PC-9 (cell line): ENCODE measurements around the gene MYO19. TPM values are rescaled to one million over a fixed set of nuclear protein-coding genes. Genes with fewer than 3 reads are reported as not detected.

Experiments used
- BruUV-seq: library from RNA; stranded (reverse); fragments of 400-500 nt; replicated peaks from 2 replicates; lab custom pipeline; 2021; lab: Mats Ljungman, UMichigan
- CTCF ChIA-PET: fragments of 300-600 bp; sonication (Branson Sonifier 250); formaldehyde crosslinking; loops from one replicate; lab custom pipeline; 2022; ENCODE audit warnings: antibody characterized with exemption; lab: Charles Lee
- POLR2A ChIA-PET: fragments of 300-600 bp; sonication (Branson Sonifier 250); formaldehyde crosslinking; loops from one replicate; lab custom pipeline; 2022; ENCODE audit warnings: antibody characterized with exemption; ENCODE audit not compliant: unreplicated experiment; lab: Charles Lee
- DNase-seq, 2 experiments: peaks; one replicate each; pipeline versions ENCODE4 v3.0.0 to v3.0.0-alpha.2; 2015 to 2022; ENCODE audit warnings: mixed read lengths in 1 of 2
- H2AFZ ChIP-seq: fragments of 200-600 bp; sonication (generic); 2 replicates; pipeline ENCODE4 v1.8.1; 2017; ENCODE audit warnings: antibody characterized with exemption
- H3F3A ChIP-seq: fragments of 200-600 bp; sonication (generic); 2 replicates; pipeline ENCODE4 v1.8.1; 2017; ENCODE audit warnings: antibody characterized with exemption, mild to moderate bottlenecking, low read depth; ENCODE audit not compliant: insufficient read depth
- H3K27ac ChIP-seq: fragments of 200-600 bp; sonication (generic); 2 replicates; pipeline ENCODE4 v1.6.1; 2016; ENCODE audit warnings: mixed run types
- H3K27me3 ChIP-seq: fragments of 200-600 bp; sonication (generic); 2 replicates; pipeline ENCODE4 v1.6.1; 2016; ENCODE audit warnings: low read depth, mixed run types; ENCODE audit not compliant: insufficient read depth
- H3K36me3 ChIP-seq: fragments of 200-600 bp; sonication (generic); 2 replicates; pipeline ENCODE4 v1.6.1; 2016; ENCODE audit warnings: low read depth, mixed run types
- H3K4me1 ChIP-seq: fragments of 200-600 bp; sonication (generic); replicated peaks from 2 replicates; pipeline ENCODE4 v1.6.1; 2016; ENCODE audit warnings: mixed run types; ENCODE audit not compliant: insufficient read depth
- H3K4me2 ChIP-seq: fragments of 200-600 bp; sonication (generic); 2 replicates; pipeline ENCODE4 v1.6.1; 2017; ENCODE audit warnings: mixed run types
- H3K4me3 ChIP-seq: fragments of 200-600 bp; sonication (generic); 2 replicates; pipeline ENCODE4 v1.6.1; 2016; ENCODE audit warnings: mixed run types
- H3K79me2 ChIP-seq: fragments of 200-600 bp; sonication (generic); 2 replicates; pipeline ENCODE4 v1.6.1; 2017; ENCODE audit warnings: low read depth, mixed run types
- H3K9me2 ChIP-seq: fragments of 200-600 bp; sonication (generic); 2 replicates; pipeline ENCODE4 v1.8.1; 2017; ENCODE audit warnings: mild to moderate bottlenecking; ENCODE audit not compliant: insufficient read depth
- H3K9me3 ChIP-seq: fragments of 200-600 bp; sonication (generic); 2 replicates; pipeline ENCODE4 v1.8.1; 2016; ENCODE audit warnings: low read depth; ENCODE audit not compliant: insufficient read depth
- H4K20me1 ChIP-seq: fragments of 200-600 bp; sonication (generic); 2 replicates; pipeline ENCODE4 v1.8.1; 2017; ENCODE audit not compliant: insufficient read depth
- CTCF ChIP-seq: fragments of 200-600 bp; sonication (generic); conservative IDR thresholded peaks from 2 replicates; pipeline ENCODE4 v1.6.1; 2017; ENCODE audit warnings: mixed run types, antibody characterized with exemption, mild to moderate bottlenecking, moderate library complexity
- EZH2 ChIP-seq: fragments of 200-600 bp; sonication (generic); IDR thresholded peaks from 2 replicates; pipeline ENCODE4 v1.8.0; 2017; ENCODE audit warnings: antibody characterized with exemption, low read depth
- intact Hi-C: fragments of 100-400 bp; cut with micrococcal nuclease; formaldehyde crosslinking; loops from one replicate; pipeline ENCODE4 v1.10.0; 2022; ENCODE audit not compliant: unreplicated experiment
- total RNA-seq: library from RNA; stranded (reverse); gene quantifications from 2 replicates; pipeline ENCODE4 v1.2.3, GENCODE V29; 2021

MYO19 gene
- total RNA-seq, 1 experiment from 2014 or later: 110 TPM

GRCh38 chr17:36512641-36513040 lies 22.0 kb downstream of the MYO19 start:
- Histone ChIP-seq H4K20me1 (no peaks in the 10 kb centered on the region), H3K27ac (no peak overlapping the region), H3K79me2 (no peaks in the 10 kb centered on the region), H3F3A (no peaks in the 10 kb centered on the region), H3K27me3 (no peaks in the 10 kb centered on the region), H3K9me2 (no peaks in the 10 kb centered on the region), H3K4me2 (no peak overlapping the region), H3K4me3 (no peak overlapping the region), H3K36me3 (no peaks in the 10 kb centered on the region), H2AFZ (no peak overlapping the region), H3K4me1 (no peaks in the 10 kb centered on the region), H3K9me3 (no peaks in the 10 kb centered on the region)
- DNase-seq: no peak
- no TSS peak for BruUV-seq
- intact Hi-C loops: no loop called here
- CTCF ChIA-PET: no interaction called here
- POLR2A ChIA-PET: no interaction called here
- TF ChIP-seq CTCF: no peak
- TF ChIP-seq EZH2: no peak

- H3K36me3 ChIP-seq: 0 out of 2 replicates have a peak, but pooled peaks cover 5% of the 10 kb centered on the region
- CTCF ChIA-PET: interaction anchor here (0.5 kb wide), 1 partner anchor 25 kb away, joined by 3 read pairs; no protein-coding TSS in a partner anchor
- POLR2A ChIA-PET: no interaction called here
- H3K79me2 ChIP-seq: no peaks in the 10 kb centered on the region
- H3K4me3 ChIP-seq: no peak overlapping the region
- no peak overlapping the region for H3K4me2 ChIP-seq
- intact Hi-C loops: no loop called here
- H3K9me3 ChIP-seq: no peaks in the 10 kb centered on the region
- H2AFZ ChIP-seq: no peak overlapping the region
- no peaks in the 10 kb centered on the region for H3K27me3 ChIP-seq
- H3K27ac ChIP-seq: no peak overlapping the region
- DNase-seq: no peak
- no peaks in the 10 kb centered on the region for H4K20me1 ChIP-seq
- no peaks in the 10 kb centered on the region for H3F3A ChIP-seq
- no TSS peak for BruUV-seq
- H3K9me2 ChIP-seq: no peaks in the 10 kb centered on the region
- H3K4me1 ChIP-seq: no peaks in the 10 kb centered on the region
- TF ChIP-seq CTCF (no peak), EZH2 (no peak)
Observed at GRCh38 chr17:36511216-36511615, 23.5 kb downstream of the MYO19 start.

GRCh38 chr17:36510636-36511035 lies 24.0 kb downstream of the MYO19 start:
- H3K36me3 ChIP-seq: 0 out of 2 replicates have a peak, but pooled peaks cover 5% of the 10 kb centered on the region
- no peaks in the 10 kb centered on the region for H4K20me1 ChIP-seq
- no TSS peak for BruUV-seq
- H3K4me2 ChIP-seq: no peak overlapping the region
- no peak for DNase-seq
- H3K9me3 ChIP-seq: no peaks in the 10 kb centered on the region
- H3F3A ChIP-seq: no peaks in the 10 kb centered on the region
- no peaks in the 10 kb centered on the region for H3K9me2 ChIP-seq
- H3K4me3 ChIP-seq: no peak overlapping the region
- intact Hi-C loops: no loop called here
- ChIA-PET CTCF (interaction anchor here (0.5 kb wide), 1 partner anchor 26 kb away, joined by 3 read pairs; no protein-coding TSS in a partner anchor), POLR2A (no interaction called here)
- no peaks in the 10 kb centered on the region for H3K27me3 ChIP-seq
- no peak overlapping the region for H3K27ac ChIP-seq
- no peak overlapping the region for H2AFZ ChIP-seq
- TF ChIP-seq EZH2: no peak
- no peak for TF ChIP-seq CTCF
- H3K4me1 ChIP-seq: no peaks in the 10 kb centered on the region
- no peaks in the 10 kb centered on the region for H3K79me2 ChIP-seq
